ENCODE results near the gene ATG101. TPM values are rescaled to one million over a fixed set of nuclear protein-coding genes. Genes with fewer than 3 reads are reported as not detected.

The ATG101 gene, protein sequence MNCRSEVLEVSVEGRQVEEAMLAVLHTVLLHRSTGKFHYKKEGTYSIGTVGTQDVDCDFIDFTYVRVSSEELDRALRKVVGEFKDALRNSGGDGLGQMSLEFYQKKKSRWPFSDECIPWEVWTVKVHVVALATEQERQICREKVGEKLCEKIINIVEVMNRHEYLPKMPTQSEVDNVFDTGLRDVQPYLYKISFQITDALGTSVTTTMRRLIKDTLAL
- total RNA-seq (10 to 100 TPM; 13.6 to 20.4 (median 18.7) TPM), polyA plus RNA-seq (10 to 100 TPM; 23.0 to 31.7 TPM)

DNA sequence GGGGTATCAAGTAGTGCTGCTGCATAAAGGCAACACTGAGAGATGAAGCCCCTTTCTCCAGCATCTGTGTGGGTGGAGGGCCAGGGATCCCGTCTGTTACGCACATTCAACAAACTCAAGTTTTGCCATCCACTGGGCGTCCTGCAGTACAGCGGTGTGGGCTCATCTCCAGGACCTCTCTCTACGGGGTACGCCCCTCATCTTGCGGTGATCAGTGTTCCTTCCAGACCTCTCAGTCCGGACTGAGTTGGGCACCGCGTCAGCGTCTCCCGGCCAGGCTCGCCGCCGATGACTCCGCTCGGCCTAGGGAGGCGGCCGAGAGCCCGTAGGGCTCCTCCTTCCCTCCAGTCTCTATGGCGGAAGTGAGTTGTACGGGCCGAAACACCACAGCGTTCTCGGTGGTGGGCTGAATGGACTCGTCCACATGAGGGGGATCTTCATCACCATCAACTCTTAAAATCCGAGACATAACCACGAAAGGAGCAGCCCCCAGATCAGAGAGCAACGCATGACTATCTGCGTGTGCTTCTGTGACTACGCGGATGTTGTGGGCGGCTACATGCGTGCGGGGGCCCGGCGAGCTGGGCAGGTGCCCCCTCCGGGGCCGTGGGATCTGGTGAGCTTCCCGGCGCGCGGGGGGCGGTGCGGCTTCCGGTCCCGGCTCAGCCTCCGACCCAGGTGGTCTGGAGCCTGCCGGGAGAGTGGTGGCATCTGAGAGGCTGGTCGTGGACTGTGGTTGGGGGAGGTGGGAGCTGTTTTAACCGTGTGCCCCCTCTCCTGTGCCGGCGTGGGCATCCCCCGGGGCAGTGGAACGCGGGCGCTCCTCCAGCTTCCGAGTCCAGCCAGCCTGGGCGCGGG is at the start of gene ATG101:
ATG101 (plus strand) TSS at position 652 of the 858 bp plus-strand sequence. CDS start 3,673 bp downstream, outside the sequence.
- TF ChIP-seq, protein P1, sequence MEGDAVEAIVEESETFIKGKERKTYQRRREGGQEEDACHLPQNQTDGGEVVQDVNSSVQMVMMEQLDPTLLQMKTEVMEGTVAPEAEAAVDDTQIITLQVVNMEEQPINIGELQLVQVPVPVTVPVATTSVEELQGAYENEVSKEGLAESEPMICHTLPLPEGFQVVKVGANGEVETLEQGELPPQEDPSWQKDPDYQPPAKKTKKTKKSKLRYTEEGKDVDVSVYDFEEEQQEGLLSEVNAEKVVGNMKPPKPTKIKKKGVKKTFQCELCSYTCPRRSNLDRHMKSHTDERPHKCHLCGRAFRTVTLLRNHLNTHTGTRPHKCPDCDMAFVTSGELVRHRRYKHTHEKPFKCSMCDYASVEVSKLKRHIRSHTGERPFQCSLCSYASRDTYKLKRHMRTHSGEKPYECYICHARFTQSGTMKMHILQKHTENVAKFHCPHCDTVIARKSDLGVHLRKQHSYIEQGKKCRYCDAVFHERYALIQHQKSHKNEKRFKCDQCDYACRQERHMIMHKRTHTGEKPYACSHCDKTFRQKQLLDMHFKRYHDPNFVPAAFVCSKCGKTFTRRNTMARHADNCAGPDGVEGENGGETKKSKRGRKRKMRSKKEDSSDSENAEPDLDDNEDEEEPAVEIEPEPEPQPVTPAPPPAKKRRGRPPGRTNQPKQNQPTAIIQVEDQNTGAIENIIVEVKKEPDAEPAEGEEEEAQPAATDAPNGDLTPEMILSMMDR (IDR thresholded peaks at IDR 0.05) = peak; percentile 28 to 82 (median 50)
- no peaks in the 10 kb centered on the region for H3K27me3 ChIP-seq
- H3K36me3 ChIP-seq = peaks cover 0 to 6% (median 0%) of the 10 kb centered on the region in 3 donors
- peaks cover 6 to 15% (median 12%) of the 10 kb centered on the region in 3 donors for H3K4me1 ChIP-seq
- ATAC-seq (peak; percentile 96 to 99 (median 98)), DNase-seq (peak; percentile 89 to 96 (median 90)), FAIRE-seq (no peak)
- no peaks in the 10 kb centered on the region for H3K9me3 ChIP-seq
- WGBS, 2 donors = 0 to 1% methylated on average over 52 to 60 of the region's 60 CpGs
- H3K4me3 ChIP-seq = peak within 1 kb of the TSS; percentile 79 to 98 (median 94)
- intact Hi-C loops (cut with DNase I) = no loop called here
- peak within 1 kb of the TSS; percentile 71 to 94 (median 86) for H3K27ac ChIP-seq

DNA sequence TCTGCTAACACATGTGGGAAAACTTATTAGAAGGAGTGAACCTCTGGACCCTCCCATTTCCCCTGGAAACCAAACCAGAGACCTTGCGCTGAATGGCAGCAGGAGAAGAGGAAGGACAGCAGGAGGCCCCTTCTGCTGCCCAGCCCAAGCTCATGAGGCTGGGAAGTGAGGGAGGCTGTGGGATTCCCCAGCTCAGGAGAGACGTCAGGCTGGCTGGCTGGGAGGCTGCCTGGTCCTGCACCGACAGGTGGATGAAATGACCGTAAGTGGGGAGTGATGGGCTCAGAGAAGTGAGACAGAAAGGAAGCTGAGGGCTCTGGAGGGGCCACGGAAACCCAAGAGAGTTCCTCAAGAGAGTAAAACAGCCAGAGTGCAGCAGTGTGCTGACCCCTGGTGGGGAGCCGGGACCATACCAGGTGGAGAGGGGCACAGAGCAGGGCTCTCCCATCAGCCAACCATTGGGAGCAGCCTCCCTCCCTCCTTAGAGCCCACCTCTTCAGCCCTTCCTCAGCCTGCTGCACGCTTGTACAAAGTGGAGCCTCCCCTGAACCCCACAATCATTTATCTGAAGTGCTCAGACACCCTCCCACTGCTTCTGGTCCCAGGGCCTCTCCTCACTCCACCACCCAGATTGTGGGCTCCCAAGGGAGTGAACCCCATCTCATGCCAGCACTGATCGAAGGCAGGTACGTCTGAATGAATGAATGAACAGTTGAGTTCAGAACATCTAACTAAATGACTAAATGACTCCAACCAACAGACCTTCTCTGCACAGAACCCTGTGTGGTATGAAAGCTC is 49.0 kb upstream of the ATG101 start:
- H3K9me3 ChIP-seq = no peaks in the 10 kb centered on the region
- intact Hi-C loops (cut with DNase I) = no loop called here
- H3K4me1 ChIP-seq = peaks cover 0 to 10% (median 0%) of the 10 kb centered on the region in 3 donors
- TF ChIP-seq, protein P1 (IDR thresholded peaks at IDR 0.05) = peak; percentile 22 to 47 (median 41)
- no peaks in the 10 kb centered on the region for H3K36me3 ChIP-seq
- peak in 4 of 6 donors; percentile 51 to 72 (median 56) for DNase-seq
- H3K4me3 ChIP-seq = no peak overlapping the region
- H3K27ac ChIP-seq = peak overlapping the region in 3 of 4 donors; percentile 41 to 90 (median 85)
- ATAC-seq = peak in 3 of 4 donors; percentile 19 to 29 (median 25)
- H3K27me3 ChIP-seq = no peaks in the 10 kb centered on the region
- no peak for FAIRE-seq
- WGBS, 2 donors = 27 to 37% methylated on average over 8 to 9 of the region's 9 CpGs

DNA sequence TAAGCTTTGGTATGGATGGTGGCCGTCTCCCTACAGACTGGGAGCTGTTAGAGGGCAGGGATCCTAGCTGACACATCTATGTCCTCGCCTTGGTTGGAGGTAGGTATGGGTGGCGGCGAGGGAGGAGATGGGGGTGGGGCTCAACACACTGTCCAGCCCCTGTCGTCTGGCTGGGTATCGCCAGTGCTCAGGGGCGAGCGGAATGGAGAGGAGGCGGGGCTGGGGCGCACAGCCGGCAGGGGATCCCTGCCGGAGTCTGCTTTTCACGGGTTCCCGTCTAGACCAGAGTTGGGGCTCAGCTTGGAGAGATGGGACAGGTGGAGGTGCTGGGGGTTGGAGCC is 47.0 kb upstream of the ATG101 start:
- Histone ChIP-seq H3K27me3 (no peaks in the 10 kb centered on the region), H3K4me1 (peaks cover 0 to 14% (median 0%) of the 10 kb centered on the region in 3 donors), H3K9me3 (no peaks in the 10 kb centered on the region), H3K4me3 (peak overlapping the region; percentile 38 to 62 (median 46)), H3K36me3 (no peaks in the 10 kb centered on the region), H3K27ac (peak overlapping the region in 3 of 4 donors; percentile 32 to 67 (median 53))
- ATAC-seq (peak; percentile 6 to 22 (median 7)), FAIRE-seq (no peak), DNase-seq (peak in 1 of 6 donors; percentile 56)
- WGBS, 2 donors = 12 to 19% methylated on average over 14 of the region's 14 CpGs
- TF ChIP-seq, protein P1 (IDR thresholded peaks at IDR 0.05) = no peak
- intact Hi-C loops (cut with DNase I) = no loop called here

DNA sequence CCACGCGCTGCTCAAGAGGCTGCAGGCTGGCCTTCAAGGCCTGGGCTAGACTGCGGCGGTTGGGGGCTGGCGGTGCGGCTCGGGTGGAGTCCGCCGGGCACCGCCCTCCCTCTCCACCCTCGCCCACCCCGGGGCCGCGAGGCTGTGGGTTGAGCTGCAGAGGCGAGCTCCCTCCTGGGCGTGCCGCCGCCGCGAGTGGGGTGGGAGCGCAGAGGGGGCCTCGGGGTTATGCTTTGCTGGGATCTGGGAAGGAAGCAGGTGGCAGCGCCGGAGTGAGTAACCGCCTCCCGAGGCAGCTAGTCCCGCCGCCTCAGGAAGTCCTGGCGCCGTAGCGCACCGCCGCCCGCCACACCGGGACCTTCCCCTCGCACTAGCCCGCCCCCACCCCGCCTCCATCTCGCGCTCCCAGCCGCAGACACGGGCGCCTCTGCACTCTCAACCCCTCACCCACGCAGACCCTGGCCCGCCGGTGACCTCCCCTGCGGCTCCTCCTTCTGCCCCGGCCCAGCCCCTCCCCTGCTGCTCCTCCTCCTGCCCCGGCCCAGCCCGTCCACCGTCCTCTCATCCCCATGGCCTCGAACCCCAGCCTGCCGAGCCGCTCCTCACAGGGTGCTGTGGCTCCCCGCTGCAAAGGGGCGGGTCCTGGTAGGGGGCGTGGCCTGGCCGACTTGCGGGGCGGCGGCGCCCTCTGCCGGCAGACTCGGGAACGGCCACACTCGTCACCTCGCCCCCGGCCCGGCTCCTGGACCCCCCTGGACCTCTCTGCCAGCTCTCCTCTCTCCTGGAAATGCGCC is 46.4 kb upstream of the ATG101 start:
- intact Hi-C loops (cut with DNase I) = no loop called here
- TF ChIP-seq, protein P1 (IDR thresholded peaks at IDR 0.05) = peak; percentile 92 to 95 (median 95)
- Histone ChIP-seq H3K36me3 (no peaks in the 10 kb centered on the region), H3K4me1 (peaks cover 0 to 13% (median 0%) of the 10 kb centered on the region in 3 donors), H3K27ac (peak overlapping the region; percentile 9 to 67 (median 42)), H3K4me3 (peak overlapping the region; percentile 38 to 62 (median 46)), H3K9me3 (no peaks in the 10 kb centered on the region), H3K27me3 (no peaks in the 10 kb centered on the region)
- FAIRE-seq (no peak), DNase-seq (peak; percentile 78 to 96 (median 94)), ATAC-seq (peak; percentile 70 to 83 (median 80))
- WGBS, 2 donors = 1% methylated on average over 67 to 70 of the region's 70 CpGs
